BJ (cell line): ENCODE data around the gene SESN3. TPM values are rescaled to one million over a fixed set of nuclear protein-coding genes. Genes with fewer than 3 reads are reported as not detected.
A peak's percentile ranks its signal among the peaks of the same experiment; 100 is the strongest.

Experiments used
- CTCF ChIA-PET: fragments of 350-600 bp; formaldehyde crosslinking; extraction: SDS; loops from one replicate; lab custom pipeline; 2021; ENCODE audit warnings: antibody characterized with exemption, inconsistent platforms; lab: Yijun Ruan, JAX
- POLR2A ChIA-PET: fragments of 300-600 bp; sonication (Branson Sonifier 250); formaldehyde crosslinking; extraction: SDS; loops from one replicate; lab custom pipeline; 2021; ENCODE audit warnings: antibody characterized with exemption; lab: Charles Lee
- DNase-seq: peaks from one replicate; pipeline ENCODE4 v3.0.0-alpha.2; 2011; ENCODE audit warnings: low read depth
- H3K27me3 ChIP-seq: 2 replicates; pipeline ENCODE4 v1.6.0; 2011; ENCODE audit warnings: low read length; ENCODE audit not compliant: control insufficient read depth, insufficient read depth
- H3K36me3 ChIP-seq: 2 replicates; pipeline ENCODE4 v1.5.1; 2011; ENCODE audit warnings: low read length; ENCODE audit not compliant: control insufficient read depth, insufficient read depth
- H3K4me3 ChIP-seq: 2 replicates; pipeline ENCODE4 v1.5.1; 2011; ENCODE audit warnings: low read depth, mild to moderate bottlenecking, control low read depth, low read length
- CTCF ChIP-seq: IDR thresholded peaks from 2 replicates; pipeline ENCODE4 v1.5.1; 2011; ENCODE audit warnings: low read depth, mild to moderate bottlenecking, control low read depth, inconsistent platforms, low read length, moderate library complexity; ENCODE audit not compliant: insufficient read depth
- polyA plus RNA-seq: library from polyadenylated mRNA; depleted of rRNA; stranded (reverse); fragments of >200 nt; gene quantifications from 2 replicates; pipeline ENCODE4 v1.2.3, GENCODE V29; 2011

The SESN3 gene
- polyA plus RNA-seq, 1 experiment = 0.31 TPM

- no peak for DNase-seq
- CTCF ChIA-PET = interaction anchor here (0.9 to 13.8 kb wide), 3 partner anchors 549 to 1268 kb away, joined by 3 to 187 read pairs (median 163); no protein-coding TSS in a partner anchor
These were observed 73.2 kb downstream of the SESN3 start for GRCh38 chr11:95157824-95158223.

GRCh38 chr11:95156916-95157541 is 74.0 kb downstream of the SESN3 start:
- DNase-seq = no peak
- Histone ChIP-seq H3K4me3 (no peak overlapping the region), H3K36me3 (no peaks in the 10 kb centered on the region), H3K27me3 (peaks cover 5% of the 10 kb centered on the region)
- TF ChIP-seq CTCF = no peak
- ChIA-PET POLR2A (no interaction called here), CTCF (interaction anchor here (1.2 to 13.8 kb wide), 3 partner anchors 90 to 607 kb away, joined by 3 to 187 read pairs (median 163); partner anchors contain the start of gene SRSF8)

More at GRCh38 chr11:95157824-95158223, 73.2 kb downstream of the SESN3 start:
- H3K27me3 ChIP-seq = peaks cover 5% of the 10 kb centered on the region
- no peak for TF ChIP-seq CTCF
- POLR2A ChIA-PET = no interaction called here
- no peaks in the 10 kb centered on the region for H3K36me3 ChIP-seq
- no peak overlapping the region for H3K4me3 ChIP-seq

- no peak for TF ChIP-seq CTCF
- no peak for DNase-seq
- no peak overlapping the region for H3K4me3 ChIP-seq
- H3K36me3 ChIP-seq = no peaks in the 10 kb centered on the region
- POLR2A ChIA-PET = no interaction called here
- peaks cover 2% of the 10 kb centered on the region for H3K27me3 ChIP-seq
- CTCF ChIA-PET = interaction anchor here (0.6 to 13.8 kb wide), 4 partner anchors 44 to 608 kb away, joined by 3 to 187 read pairs (median 83); partner anchors contain the start of gene SRSF8
These were observed 74.8 kb downstream of the SESN3 start for GRCh38 chr11:95156133-95156721.

GRCh38 chr11:95155385-95155784 is 75.6 kb downstream of the SESN3 start:
- ChIA-PET CTCF (interaction anchor here (11.0 to 13.8 kb wide), 3 partner anchors 87 to 609 kb away, joined by 128 to 187 read pairs (median 163); partner anchors contain the start of gene SRSF8), POLR2A (no interaction called here)
- TF ChIP-seq CTCF = no peak
- H3K4me3 ChIP-seq = no peak overlapping the region
- DNase-seq = no peak
- H3K36me3 ChIP-seq = no peaks in the 10 kb centered on the region
- H3K27me3 ChIP-seq = peaks cover 2% of the 10 kb centered on the region

- CTCF ChIA-PET = interaction anchor here (0.6 to 13.8 kb wide), 9 partner anchors 10 to 609 kb away, joined by 3 to 187 read pairs (median 3); partner anchors contain the start of gene SRSF8
- Histone ChIP-seq H3K27me3 (peaks cover 2% of the 10 kb centered on the region), H3K4me3 (no peak overlapping the region), H3K36me3 (no peaks in the 10 kb centered on the region)
- peak; percentile 49 for TF ChIP-seq CTCF
- DNase-seq = no peak
- POLR2A ChIA-PET = no interaction called here
These were observed 76.5 kb downstream of the SESN3 start for GRCh38 chr11:95154514-95154913.
